ENCODE measurements around the gene KISS1R.

DNA sequence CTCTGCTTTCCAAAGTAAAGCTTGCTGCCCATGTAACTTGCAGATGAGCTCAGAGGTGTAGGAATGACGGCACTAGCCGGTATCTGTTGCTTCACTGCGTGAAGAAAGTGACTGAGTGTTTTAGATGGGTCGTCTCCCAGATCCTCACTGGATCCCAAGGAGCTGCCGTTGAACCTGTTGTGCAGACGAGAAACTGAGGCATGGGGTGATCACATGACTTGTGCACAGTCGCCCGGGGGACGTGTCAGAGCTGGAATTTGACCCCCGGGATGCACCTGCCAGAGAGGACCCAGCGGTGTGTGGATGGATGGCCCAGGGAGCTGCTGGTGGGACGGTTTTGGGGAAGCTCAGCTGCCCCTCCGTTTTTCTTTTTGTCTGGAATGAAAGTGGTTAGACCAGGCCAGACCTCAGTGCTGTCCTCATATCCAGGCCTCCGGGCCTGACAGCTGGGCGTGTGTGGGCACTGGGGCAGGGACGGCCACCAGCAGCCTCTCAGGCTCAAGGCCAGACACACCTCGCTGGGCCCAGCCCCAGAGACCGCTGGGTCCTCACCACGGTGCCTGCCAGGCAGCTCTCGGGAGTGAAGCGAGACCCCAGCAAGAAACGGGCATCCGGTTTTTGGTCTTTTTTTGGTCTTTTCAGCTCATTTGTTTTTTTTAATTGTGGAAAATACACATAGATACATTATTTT, 21.2 kb downstream of the KISS1R start:
- TF ChIP-seq ARNTL (CRISPR knock-in tag; IDR thresholded peaks at IDR 0.05; ENCODE audit: borderline replicate concordance, low read depth) (no peak), POU6F1 (CRISPR knock-in tag; IDR thresholded peaks at IDR 0.05; ENCODE audit: borderline replicate concordance, low read depth) (no peak), RARB (CRISPR knock-in tag; IDR thresholded peaks at IDR 0.05) (no peak), ZFP30 (CRISPR knock-in tag; IDR thresholded peaks at IDR 0.05) (no peak), PPARA (CRISPR knock-in tag; IDR thresholded peaks at IDR 0.05; ENCODE audit: borderline replicate concordance) (no peak), ZC3H10 (CRISPR knock-in tag; IDR thresholded peaks at IDR 0.05) (no peak), ZFP3 (CRISPR knock-in tag; IDR thresholded peaks at IDR 0.05) (no peak)

All from SK-N-SH treated with all-trans-retinoic acid at 6 μM for 48 hours (cell line).